NCI-H748 (cell line): ENCODE measurements around the gene DNAJC8.

Experiments used
- DNase-seq: peaks from one replicate; lab custom pipeline; 2025; ENCODE audit not compliant: unreplicated experiment; lab: John Stamatoyannopoulos, UW

DNAJC8 gene

GRCh38 chr1:28208818-28209441 lies 23.9 kb downstream of the DNAJC8 start:
- DNase-seq = peak; percentile 36

- no peak for DNase-seq
Observed at GRCh38 chr1:28205243-28205642, 27.6 kb downstream of the DNAJC8 start.

- DNase-seq = no peak
Observed at GRCh38 chr1:28200234-28200873, 32.5 kb downstream of the DNAJC8 start.

- no peak for DNase-seq
Observed at GRCh38 chr1:28199328-28200233, 33.2 kb downstream of the DNAJC8 start.

GRCh38 chr1:28197682-28198415 lies 35.0 kb downstream of the DNAJC8 start:
- DNase-seq = no peak

- DNase-seq = no peak
Observed at GRCh38 chr1:28196330-28196729, 36.5 kb downstream of the DNAJC8 start.

- no peak for DNase-seq
Observed at GRCh38 chr1:28195780-28196179, 37.0 kb downstream of the DNAJC8 start.

GRCh38 chr1:28194326-28195035 lies 38.3 kb downstream of the DNAJC8 start:
- DNase-seq = no peak

- no peak for DNase-seq
Observed at GRCh38 chr1:28193701-28194161, 39.1 kb downstream of the DNAJC8 start.

- DNase-seq = no peak
Observed at GRCh38 chr1:28190996-28191645, 41.7 kb downstream of the DNAJC8 start.

GRCh38 chr1:28190337-28190979 lies 42.4 kb downstream of the DNAJC8 start:
- DNase-seq = no peak

GRCh38 chr1:28185071-28185470 lies 47.8 kb downstream of the DNAJC8 start:
- DNase-seq = no peak

- DNase-seq = no peak
Observed at GRCh38 chr1:28180306-28181305, 52.2 kb downstream of the DNAJC8 start.

- DNase-seq = no peak
Observed at GRCh38 chr1:28178690-28179485, 53.9 kb downstream of the DNAJC8 start.

GRCh38 chr1:28176492-28177470 lies 56.0 kb downstream of the DNAJC8 start, which contains the start of gene PTAFR:
PTAFR (minus strand) TSS chr1:28176690; CDS start chr1:28151021, 25,669 bp downstream.
- DNase-seq = no peak

GRCh38 chr1:28175955-28176485 lies 56.8 kb downstream of the DNAJC8 start:
- DNase-seq = no peak
